ENCODE measurements around the gene STAT6. TPM values are rescaled to one million over a fixed set of nuclear protein-coding genes. Genes with fewer than 3 reads are reported as not detected.
A peak's percentile ranks its signal among the peaks of the same experiment; 100 is the strongest.
"Not testable (repeated sequence)": the region's sequence is repeated elsewhere in the genome, so short reads cannot be mapped to it uniquely, and the experiment has no call there.

STAT6 gene
- total and polyA plus RNA-seq, 2 donors (not counting 1 experiment from before 2014, with no cell fraction given): 103 to 123 TPM

DNA sequence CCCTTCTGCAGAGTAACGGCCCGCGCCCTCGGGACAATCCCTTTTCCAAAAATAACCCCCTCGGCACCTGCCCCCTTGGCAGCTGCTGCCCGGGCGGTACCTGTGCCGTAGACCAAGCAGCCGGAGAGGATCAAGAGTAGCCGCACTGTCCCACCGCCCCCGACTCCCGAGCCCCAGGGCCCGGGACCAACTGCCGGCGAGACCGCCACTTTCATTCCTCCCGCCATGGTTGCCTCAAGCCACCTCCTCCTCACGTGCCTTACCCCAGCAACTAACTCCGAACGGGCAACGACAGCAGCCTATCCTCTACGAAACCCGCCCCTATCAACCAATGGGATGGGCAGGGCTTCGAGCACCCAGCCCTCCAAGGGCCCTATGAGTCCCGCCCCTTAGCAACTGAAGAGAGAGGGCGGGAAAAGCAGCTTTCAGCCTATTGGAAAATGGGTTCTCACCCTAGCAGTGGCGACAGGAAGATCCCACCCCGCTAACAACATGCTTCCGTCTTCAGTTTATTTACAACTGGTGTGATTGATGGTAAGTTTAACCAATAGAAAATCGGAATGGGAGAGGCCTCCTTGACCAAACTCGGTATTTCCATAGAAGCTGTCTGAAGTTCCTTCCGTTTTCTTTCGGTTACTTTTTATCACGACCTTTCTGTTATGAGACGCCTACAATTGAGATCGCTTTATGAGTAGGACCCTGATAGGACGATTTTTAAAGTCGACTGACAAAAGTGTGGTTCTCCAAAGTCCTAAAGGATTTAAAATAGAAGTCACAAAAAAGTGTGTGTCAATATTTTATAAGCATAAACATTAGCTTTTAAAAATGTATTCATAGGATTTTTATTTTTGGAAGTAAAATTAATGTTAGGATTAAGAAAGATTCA lies 32.4 kb downstream of the STAT6 start, which contains the start of gene NEMP1:
TSS of gene NEMP1 (minus strand) at position 273 of the 886 bp plus-strand sequence. CDS start at position 227, 46 bp downstream.
- H3K27me3 ChIP-seq (ENCODE audit: control insufficient read depth, insufficient read depth, low read length): no peaks in the 10 kb centered on the region
- no peaks in the 10 kb centered on the region for H4K20me1 ChIP-seq (ENCODE audit: control insufficient read depth, extremely low read depth, insufficient read depth, low read length)
- peak within 1 kb of the TSS; percentile 61 for H2AFZ ChIP-seq (ENCODE audit: low read length)
- peak within 1 kb of the TSS; percentile 83 for H3K9ac ChIP-seq (ENCODE audit: insufficient read depth, low read length)
- DNase-seq (ENCODE audit: low read depth in 2 of 2): peak; percentile 100
- no peaks in the 10 kb centered on the region for H3K36me3 ChIP-seq (ENCODE audit: control insufficient read depth, insufficient read depth, low read length)
- TF ChIP-seq EZH2 (IDR thresholded peaks at IDR 0.05; ENCODE audit: low read length, missing control alignments) (no peak), CTCF (conservative IDR thresholded peaks at IDR 0.05 in 1 of 2, IDR thresholded peaks at IDR 0.05 in 1 of 2; ENCODE audit: low read depth in 1 of 2, low read length in 2 of 2) (no peak)
- no peaks in the 10 kb centered on the region for H3K9me3 ChIP-seq (ENCODE audit: control insufficient read depth, insufficient read depth, low read depth, low read length)
- H3K4me1 ChIP-seq (ENCODE audit: control insufficient read depth, extremely low read depth, insufficient read depth, low read length): peaks cover 3% of the 10 kb centered on the region
- peak within 1 kb of the TSS; percentile 91 for H3K27ac ChIP-seq (ENCODE audit: insufficient read depth, low read length)
- H3K79me2 ChIP-seq (ENCODE audit: control insufficient read depth, insufficient read depth, low read length): peaks cover 20% of the 10 kb centered on the region
- H3K4me3 ChIP-seq (replicated peaks in 1 of 4; ENCODE audit: control extremely low read depth in 1 of 4, insufficient read depth in 1 of 4, low read depth in 3 of 4, low read length in 4 of 4): peak within 1 kb of the TSS; percentile 67 to 97 (median 84)
- peak within 1 kb of the TSS; percentile 91 for H3K4me2 ChIP-seq (ENCODE audit: extremely low read depth, insufficient read depth, low read length)

DNA sequence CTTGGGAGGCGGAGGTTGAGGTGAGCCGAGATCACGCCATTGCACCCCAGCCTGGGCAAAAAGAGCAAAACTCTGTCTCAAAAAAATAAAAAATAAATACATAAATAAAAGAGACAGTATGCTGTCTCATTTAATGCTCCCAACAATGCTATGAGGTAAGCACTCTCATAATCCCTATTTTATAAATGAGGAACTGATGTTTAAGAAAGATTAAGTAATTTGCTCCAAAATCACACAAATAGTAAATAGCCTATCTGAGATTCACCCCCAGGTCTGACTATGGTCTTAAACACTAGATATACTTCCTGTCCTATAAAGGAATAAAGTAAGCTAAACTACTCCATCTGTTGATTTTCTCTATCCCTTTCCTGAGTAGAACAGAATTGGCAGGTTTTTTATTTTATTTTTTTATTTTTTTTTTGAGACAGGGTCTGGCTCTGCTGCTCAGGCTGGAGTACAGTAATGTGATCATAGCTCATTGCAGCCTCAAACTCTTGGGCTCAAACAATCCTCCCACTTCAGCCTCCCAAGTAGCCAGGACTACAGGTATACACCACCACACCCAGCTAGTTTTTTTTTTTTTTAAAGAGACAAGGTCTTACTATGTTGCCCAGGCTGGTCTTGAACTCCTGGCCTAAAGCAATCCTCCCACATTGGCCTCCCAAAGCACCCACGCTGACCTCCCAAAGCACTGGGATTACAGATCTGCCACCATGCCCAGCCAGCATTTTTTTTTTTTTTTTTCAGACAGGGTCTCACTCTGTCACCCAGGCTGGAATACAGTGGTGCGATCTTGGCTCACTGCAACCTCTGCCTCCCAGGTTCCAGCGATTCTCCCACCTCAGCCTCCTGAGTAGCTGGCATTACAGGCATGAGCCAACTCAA lies 37.4 kb downstream of the STAT6 start:
- H3K4me2 ChIP-seq (ENCODE audit: extremely low read depth, insufficient read depth, low read length); H3K9ac ChIP-seq (ENCODE audit: insufficient read depth, low read length); H2AFZ ChIP-seq (ENCODE audit: low read length): not testable (repeated sequence)

DNA sequence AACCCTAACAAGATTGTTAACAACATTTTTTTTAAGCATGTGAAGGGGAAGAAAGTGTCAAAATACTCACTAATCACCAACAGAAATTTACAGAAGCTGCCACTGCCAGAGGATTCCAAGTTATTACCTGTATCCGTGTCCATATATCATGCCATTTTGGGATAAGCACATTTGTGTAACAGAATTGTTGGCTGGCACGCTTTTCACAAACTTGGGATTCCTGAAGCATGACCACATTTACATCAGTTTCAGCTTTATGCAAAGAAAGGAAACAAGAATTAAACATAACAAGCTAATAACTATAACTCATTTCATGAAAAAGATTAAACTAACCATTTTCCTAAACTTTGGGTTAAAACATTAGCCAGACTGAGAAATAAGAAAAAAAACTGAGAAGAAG lies 38.5 kb downstream of the STAT6 start:
- TF ChIP-seq EZH2 (IDR thresholded peaks at IDR 0.05; ENCODE audit: low read length, missing control alignments) (no peak), CTCF (conservative IDR thresholded peaks at IDR 0.05 in 1 of 2, IDR thresholded peaks at IDR 0.05 in 1 of 2; ENCODE audit: low read depth in 1 of 2, low read length in 2 of 2) (no peak)
- Histone ChIP-seq H3K27me3 (ENCODE audit: control insufficient read depth, insufficient read depth, low read length) (no peaks in the 10 kb centered on the region), H3K4me2 (ENCODE audit: extremely low read depth, insufficient read depth, low read length) (peak overlapping the region; percentile 41), H3K4me1 (ENCODE audit: control insufficient read depth, extremely low read depth, insufficient read depth, low read length) (peaks cover 2% of the 10 kb centered on the region), H3K9me3 (ENCODE audit: control insufficient read depth, insufficient read depth, low read depth, low read length) (no peaks in the 10 kb centered on the region), H3K27ac (ENCODE audit: insufficient read depth, low read length) (no peak overlapping the region), H3K4me3 (replicated peaks in 1 of 4; ENCODE audit: control extremely low read depth in 1 of 4, insufficient read depth in 1 of 4, low read depth in 3 of 4, low read length in 4 of 4) (no peak overlapping the region), H4K20me1 (ENCODE audit: control insufficient read depth, extremely low read depth, insufficient read depth, low read length) (no peaks in the 10 kb centered on the region), H2AFZ (ENCODE audit: low read length) (no peak overlapping the region), H3K9ac (ENCODE audit: insufficient read depth, low read length) (no peak overlapping the region), H3K79me2 (ENCODE audit: control insufficient read depth, insufficient read depth, low read length) (peaks cover 14% of the 10 kb centered on the region), H3K36me3 (ENCODE audit: control insufficient read depth, insufficient read depth, low read length) (peaks cover 6% of the 10 kb centered on the region)
- DNase-seq (ENCODE audit: low read depth in 2 of 2): peak; percentile 27 to 50

More for the DNA sequence above, 37.4 kb downstream of the STAT6 start:
- not testable (repeated sequence) for H3K36me3 ChIP-seq (ENCODE audit: control insufficient read depth, insufficient read depth, low read length); H3K4me3 ChIP-seq (replicated peaks in 1 of 4; ENCODE audit: control extremely low read depth in 1 of 4, insufficient read depth in 1 of 4, low read depth in 3 of 4, low read length in 4 of 4); DNase-seq (ENCODE audit: low read depth in 2 of 2); H3K4me1 ChIP-seq (ENCODE audit: control insufficient read depth, extremely low read depth, insufficient read depth, low read length); H3K9me3 ChIP-seq (ENCODE audit: control insufficient read depth, insufficient read depth, low read depth, low read length); H3K27me3 ChIP-seq (ENCODE audit: control insufficient read depth, insufficient read depth, low read length); H4K20me1 ChIP-seq (ENCODE audit: control insufficient read depth, extremely low read depth, insufficient read depth, low read length)
- Histone ChIP-seq H3K27ac (ENCODE audit: insufficient read depth, low read length) (peak overlapping the region; percentile 8), H3K79me2 (ENCODE audit: control insufficient read depth, insufficient read depth, low read length) (peaks cover 20% of the 10 kb centered on the region)
